Glomerular visceral epithelial cell (primary cell): ENCODE results near the gene GPR26.

Source experiments
- DNase-seq: peaks from one replicate; pipeline ENCODE4 v3.0.0-alpha.2; 2016; ENCODE audit errors: extremely low spot score

Gene GPR26

DNA sequence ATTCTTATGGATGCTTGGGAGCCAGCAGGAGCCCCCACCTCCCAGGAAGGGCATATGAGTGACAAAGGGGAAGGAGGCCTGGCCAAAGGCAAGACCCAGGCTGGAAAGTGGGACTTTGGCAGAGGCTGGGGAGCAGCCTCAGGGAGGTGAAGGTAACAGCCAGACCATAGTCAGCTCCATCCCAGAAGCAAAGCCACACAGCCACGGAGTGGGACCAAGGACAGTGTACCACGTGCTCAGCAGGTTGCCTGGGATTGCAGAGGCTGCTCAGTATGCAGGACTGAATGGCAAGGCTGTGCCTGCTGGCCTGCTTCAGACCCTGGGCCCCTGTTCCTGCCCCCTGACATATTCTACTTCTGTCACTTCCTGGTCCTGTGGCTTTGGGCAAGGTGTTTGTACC is 17.6 kb upstream of the GPR26 start:
- DNase-seq, result no peak

DNA sequence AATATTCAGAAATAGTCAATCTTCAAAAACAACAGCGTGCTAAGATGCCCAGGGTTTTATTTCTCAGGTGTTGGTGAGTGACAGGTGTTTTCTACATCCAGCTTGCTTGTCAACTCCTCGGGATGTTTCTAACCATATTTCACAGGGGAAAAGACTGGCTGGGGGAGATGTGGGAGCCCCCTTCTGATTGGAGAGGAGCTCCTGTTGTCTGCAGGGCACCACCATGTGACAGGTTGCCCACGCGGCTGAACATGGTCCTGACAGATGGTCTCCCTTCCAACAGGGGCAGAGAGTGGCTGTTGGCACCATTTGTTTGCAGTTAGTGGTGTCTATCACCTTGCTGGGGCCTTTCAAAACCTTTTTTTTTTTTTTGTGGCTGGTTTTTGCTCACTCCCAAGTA is 16.5 kb upstream of the GPR26 start:
- no peak for DNase-seq

DNA sequence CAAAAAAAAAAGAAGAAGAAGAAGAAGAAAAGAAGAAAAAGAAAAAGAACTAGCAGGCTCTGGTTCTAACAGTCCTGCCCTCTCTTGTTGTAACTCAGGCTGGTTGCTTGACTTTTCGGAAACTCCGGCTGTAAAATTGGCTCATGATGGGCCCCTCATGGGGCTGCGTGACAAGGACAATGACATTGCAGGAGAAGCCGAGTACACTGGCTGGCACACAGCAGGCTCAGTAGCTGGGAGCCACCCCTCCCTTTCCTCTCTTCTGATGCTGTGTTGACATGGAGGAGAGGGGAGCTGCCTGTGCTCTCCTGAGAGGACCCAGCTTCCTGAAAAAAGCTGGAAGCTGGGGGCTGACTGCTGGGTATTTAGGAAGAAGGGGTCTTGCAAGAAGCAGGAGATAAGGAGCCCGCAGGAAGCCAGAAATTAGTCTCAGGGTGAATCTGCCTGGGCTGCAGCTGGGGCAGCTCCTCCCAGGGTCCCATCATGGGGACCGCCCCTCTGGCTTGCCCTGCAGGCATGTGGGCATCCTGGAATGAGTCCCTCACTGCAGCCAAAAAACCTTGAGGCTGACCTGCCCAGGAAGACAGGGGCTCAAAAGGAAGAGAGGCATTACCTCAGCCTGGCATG is 14.6 kb upstream of the GPR26 start:
- no peak for DNase-seq

DNA sequence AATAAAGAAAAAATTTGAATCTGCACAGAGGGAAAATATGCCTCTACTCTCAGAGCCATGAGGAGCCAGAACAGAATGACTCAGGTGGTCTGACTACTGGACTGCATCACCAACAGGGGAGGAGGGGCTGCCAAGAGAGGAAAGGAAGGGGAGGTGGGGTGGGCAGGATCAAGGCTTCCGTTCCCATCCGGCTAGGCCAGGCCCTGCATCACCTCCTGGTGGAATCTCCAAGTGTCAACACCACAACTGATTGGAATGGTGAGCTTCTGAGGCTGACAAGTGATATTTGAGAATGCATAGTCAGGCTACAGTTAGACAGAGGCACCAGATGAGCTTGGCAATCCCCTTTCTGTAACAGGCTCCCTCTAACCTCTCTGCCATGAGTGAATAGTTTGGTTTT is 10.4 kb upstream of the GPR26 start:
- no peak for DNase-seq

DNA sequence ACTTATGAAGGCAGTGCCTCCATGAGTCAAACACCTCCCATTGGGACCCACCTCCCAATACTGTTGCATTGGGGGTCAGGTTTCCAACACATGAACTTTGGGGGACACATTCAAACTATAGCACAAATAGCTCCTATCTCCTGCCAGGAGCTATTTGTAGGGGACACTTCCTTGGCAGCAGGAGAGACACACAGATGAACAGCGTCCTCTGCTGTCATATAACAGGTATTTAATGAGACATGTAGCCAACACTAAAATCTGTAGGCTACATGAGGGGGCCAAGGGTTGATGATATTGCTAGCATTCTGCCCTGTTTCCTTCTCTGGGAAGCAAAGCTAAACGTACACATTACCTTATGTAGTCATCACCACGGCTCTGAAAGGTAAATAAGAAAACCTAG is 2.6 kb upstream of the GPR26 start:
- no peak for DNase-seq

DNA sequence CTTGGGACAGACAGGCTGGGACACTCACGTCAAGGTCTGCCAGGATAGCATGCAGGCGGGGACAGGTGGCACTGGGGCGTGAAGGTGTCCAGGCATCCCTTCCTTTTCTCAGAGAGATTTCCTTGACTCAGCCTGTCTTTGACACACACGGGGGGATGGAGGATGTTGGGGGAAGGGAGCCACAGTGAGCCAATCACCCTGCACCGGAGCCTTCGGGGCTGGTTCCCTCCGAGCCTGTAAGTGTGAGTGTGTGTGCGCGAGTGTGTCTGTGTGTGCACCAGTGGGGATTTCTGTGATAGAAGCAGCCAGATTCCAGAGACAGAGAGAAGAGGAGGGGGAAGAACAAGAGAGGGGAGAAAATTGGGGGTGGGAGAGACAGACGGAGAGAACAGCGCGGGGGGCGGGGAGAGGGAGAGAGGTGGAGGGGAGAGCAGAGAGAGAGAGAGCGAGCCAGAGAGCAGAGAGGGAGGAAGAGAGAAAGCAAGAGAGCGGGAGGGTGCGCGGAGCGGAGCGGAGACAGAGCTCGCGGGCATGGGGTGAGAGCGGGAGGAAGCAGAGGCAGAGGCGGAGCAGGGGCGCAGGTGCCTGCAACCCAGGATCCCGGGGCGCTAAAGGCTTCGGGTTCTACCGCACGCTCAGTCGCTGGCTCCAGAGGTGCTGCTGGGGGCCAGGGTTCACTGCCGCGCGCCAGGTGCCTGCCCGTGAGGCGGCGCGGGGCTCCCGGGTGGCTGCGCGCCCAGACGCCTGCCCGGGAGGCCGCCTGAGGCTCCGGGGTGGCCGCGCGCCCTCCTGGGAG is 466 bp upstream of the GPR26 start:
- DNase-seq, result no peak

DNA sequence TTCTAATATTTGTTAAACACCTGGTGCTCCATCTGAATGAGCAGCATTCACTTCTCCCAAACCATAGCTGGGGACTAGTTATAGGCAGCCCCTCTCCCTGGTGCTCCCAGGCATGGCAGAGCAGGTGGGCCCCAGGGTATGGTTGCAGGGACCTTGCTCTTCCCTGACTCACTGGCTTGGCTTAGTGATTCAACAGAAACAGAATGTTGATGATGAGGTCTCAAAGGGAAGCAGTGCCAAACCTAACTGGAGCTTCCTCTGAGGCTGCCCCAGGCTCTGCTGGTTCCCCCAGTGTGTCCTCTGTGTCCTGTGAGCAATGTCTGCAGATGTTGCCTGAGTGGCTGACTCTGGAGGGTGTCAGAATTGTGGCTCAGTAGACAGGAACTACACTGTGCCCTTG is 3.7 kb downstream of the GPR26 start:
- DNase-seq, result no peak

DNA sequence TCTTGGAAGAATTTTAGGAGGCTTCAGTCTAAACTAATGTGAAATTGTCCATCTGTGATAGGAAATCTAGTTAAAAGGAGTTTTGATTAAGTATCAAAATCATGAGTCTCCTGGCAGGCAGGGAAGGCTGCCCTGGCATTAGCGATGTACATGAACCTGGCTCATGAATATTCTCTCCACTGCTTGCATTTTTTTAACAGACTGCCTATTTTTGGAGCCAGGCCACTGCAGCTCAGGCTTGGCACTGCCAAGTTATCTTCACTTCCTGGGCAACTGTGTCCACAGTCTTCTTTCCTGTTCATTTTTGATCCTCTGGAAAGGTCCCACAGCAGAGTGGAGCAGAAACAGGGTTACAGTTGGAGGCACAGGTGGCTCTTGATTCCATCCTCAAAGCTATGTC is 7.0 kb downstream of the GPR26 start:
- no peak for DNase-seq

DNA sequence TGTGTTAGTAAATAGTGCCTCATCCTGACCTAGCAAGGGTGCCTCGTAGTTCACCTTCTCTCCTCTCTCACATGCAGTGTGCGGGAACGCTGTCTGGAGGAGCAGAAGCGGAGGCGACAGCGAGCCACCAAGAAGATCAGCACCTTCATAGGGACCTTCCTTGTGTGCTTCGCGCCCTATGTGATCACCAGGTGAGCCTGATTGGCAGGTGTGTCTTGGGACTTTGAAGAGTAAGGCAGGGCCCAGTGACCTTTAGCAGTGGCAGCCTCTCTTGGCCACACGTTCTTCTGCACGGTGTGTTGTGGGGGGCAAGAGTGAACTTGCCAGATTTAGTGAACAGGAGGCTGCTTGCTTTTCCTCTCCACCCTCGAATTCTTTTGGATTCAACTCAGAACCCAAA is 8.6 kb downstream of the GPR26 start:
- no peak for DNase-seq

DNA sequence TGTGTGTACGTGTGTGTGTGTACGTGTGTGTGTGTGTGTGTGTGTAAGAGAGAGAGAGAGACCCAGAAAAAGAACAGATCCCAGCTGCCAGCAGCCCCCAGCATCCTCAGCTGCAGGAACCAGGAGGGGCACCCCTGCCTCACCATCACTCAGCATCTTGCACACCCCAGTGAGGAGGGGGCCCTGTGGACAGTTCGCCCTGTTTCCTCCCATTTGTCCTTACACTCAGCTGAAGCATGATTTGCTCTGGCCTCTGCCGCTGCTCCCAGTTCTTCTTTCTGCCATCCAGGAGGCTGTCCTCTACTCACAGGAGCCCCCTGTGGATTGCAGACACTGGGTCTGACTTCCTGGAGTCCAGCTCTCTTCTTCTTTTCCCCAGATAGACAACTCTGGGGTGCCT is 9.7 kb downstream of the GPR26 start:
- DNase-seq, result no peak

DNA sequence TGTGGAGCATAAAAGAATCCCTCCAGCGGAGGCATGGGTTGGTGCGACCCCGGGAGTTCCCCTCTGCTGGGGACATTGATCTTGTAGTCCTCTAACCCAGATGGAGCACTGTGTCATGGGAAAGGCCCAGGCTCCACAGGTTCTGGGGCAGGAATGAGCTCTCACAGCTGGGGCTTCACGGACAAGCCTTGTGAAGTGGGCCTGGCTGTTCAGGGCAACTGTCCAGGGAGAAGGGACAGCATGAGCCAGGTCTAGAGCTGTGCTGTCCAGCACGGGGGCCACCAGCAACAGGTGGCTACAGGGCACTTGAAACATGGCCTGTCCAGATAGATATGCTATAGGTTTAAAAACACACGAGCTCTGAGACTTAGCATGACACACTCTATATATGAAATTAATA is 11.4 kb downstream of the GPR26 start:
- DNase-seq, result no peak

DNA sequence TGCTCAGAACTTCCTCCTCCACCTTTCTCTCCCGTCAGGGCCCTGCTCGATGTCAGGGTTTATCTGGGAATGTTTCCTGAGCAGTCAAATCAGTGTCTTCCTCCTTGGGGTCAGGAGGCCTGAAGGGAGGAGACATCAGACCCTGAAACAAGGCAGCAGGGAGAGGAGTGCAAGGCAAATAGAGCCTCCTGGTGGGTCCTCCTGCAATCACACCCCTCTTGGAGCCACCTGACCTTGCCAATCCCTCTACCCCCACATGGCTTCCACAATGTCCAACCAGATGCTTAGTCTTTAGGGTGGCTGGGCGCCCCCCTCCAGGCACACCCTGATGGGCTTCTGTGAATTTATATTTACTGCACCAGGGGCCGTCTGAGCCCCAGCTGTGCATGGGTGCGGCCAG is 12.2 kb downstream of the GPR26 start:
- DNase-seq, result no peak

DNA sequence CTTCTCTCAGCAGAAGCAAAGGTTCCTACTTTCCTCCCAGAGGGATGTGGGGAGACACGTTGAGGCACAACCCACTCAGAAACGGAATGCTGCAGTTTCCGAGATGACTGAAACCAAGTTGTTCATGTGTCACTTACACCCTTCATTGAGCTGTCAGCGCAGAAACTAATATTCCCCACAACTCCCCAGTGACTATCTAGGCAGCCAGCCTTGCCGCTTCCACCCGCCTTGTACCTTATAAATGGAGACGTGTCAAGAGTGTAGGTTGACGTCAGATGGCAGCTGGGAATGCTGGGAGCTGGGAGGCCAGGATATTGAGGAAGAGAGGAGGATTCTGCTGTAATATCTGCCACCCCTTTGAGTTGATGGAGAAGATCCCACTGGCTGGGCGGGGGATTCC is 15.1 kb downstream of the GPR26 start:
- no peak for DNase-seq

DNA sequence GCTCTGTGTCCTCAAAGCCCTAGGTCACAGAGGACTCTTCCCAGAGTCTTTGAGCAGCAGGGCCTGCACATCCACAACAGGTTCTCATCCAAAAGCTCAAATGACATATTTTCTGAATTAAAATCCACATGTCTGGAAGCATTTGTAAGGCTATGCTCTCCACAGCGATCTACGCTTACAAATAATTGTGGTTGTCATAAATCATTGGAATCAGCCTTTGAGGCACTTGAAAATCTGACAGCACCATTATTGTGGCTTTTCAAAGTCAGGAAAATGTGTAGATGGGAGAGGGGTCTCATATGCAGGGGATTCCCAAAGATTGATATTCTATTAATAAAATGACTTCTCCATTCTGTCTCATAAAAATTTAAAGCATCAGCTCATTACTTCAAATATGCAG is 16.3 kb downstream of the GPR26 start:
- no peak for DNase-seq

DNA sequence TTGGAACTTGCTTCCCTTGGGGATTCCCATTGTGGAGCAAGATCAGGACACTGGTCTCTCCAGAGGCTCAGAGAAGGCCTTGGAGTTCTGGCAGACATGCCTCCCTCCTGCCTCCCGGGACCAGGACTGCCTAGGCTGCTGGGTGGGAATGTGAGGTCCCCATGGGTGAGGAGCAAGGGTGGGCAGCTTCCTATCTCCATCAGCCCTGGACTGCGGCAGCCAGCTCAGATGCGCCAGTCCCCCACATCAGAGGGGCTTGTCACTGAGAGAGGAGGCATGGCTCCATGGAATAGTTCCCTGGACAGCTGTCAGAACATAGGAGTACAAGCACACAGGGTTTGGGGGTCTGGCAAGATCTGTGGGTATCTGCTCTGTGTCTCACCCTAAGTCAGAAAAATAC is 17.3 kb downstream of the GPR26 start:
- no peak for DNase-seq

DNA sequence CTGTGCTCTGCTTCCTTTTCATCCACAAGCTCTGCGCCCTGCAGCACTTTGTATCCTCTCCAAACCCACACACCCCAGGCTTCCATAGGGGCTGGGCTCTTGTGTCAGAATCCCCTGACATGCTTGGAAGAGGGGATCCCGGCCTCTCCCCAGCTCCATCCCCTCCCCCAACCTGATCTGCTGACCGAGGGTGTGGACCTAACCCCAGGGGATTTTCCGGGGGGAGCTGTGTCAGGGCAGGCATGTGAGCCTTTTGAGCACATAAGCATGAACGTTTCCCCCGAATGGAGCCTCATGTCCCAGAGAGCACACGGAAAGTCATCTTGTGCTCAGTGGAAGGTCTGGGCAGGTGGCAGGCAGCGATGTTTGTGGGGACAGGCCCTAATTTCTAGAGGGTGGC is 17.7 kb downstream of the GPR26 start:
- DNase-seq, result no peak

DNA sequence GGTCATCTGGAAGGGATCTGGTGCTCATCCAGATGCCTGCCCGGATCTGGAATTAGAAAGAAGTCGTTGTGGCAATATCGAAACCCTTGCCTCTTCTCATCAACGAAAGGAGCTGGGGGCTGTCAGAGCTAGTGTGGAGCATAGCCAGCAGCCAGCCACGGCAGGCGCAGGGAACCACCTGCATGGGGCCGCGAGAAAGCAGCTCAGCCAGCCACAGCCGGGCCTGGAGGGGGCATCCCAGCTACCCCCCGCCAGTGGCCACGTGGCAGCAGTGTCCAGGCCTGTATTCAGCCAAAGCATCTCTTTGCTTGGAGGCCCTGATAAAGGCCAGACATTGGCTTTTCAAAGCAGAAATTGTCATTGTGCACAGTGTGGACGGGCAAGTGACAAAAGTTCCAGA is 19.1 kb downstream of the GPR26 start:
- DNase-seq, result no peak

DNA sequence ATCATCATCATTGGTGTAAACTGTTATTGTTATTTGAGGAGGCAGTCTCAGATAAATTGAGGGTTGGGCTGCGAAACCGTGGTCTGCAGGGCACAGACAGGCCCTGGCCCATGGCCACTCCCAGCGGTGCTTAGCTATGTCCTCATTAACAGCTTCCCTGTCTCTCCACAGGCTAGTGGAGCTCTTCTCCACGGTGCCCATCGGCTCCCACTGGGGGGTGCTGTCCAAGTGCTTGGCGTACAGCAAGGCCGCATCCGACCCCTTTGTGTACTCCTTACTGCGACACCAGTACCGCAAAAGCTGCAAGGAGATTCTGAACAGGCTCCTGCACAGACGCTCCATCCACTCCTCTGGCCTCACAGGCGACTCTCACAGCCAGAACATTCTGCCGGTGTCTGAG is 21.6 kb downstream of the GPR26 start:
- DNase-seq, result no peak

DNA sequence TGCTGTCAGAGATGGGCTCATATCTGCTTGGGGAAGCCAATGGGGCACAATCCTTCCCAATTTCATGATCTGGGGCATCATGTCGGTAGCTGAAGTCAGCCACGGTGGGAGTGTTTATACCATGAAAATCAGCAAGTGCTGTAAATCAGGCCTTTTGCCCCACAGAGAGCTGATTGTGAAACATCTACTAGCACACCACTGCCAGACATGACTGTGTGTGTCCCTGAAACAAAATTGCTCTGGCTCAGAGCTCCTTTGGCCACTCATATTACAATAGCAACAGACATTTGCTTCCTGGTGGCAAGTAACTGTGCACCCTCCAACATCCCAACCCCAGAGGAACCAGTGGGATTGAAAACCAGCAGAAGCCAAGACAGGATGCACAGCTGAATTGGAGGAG is 23.7 kb downstream of the GPR26 start:
- DNase-seq, result no peak

DNA sequence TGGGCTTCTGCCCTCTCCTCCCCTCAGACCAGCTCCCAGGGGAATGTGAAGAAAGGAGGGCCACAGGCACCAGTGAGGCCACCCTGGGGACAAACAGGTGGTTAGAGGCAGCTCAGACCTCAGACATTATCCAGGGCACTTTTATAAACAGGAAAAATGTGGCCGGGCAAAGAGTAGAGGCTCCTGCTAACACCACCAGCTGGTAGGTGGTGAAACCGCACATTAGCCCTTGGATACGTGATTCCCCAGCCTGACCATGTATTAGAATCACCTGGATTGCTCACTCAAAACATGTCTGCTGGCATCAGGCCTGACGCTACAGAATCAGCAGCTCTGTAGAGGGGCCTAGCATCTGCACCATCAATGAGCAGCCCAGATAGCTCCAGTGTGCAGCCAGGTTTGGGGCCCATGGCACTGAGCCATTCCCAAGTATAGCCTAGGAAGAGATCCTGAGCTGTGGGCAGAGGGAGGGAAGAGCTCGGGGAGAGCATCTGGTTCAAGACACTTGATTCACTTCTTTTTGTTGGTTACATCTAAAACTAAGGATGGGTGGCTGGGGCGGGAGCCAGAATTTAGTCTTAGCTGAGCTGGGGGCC is 37.1 kb downstream of the GPR26 start:
- no peak for DNase-seq

DNA sequence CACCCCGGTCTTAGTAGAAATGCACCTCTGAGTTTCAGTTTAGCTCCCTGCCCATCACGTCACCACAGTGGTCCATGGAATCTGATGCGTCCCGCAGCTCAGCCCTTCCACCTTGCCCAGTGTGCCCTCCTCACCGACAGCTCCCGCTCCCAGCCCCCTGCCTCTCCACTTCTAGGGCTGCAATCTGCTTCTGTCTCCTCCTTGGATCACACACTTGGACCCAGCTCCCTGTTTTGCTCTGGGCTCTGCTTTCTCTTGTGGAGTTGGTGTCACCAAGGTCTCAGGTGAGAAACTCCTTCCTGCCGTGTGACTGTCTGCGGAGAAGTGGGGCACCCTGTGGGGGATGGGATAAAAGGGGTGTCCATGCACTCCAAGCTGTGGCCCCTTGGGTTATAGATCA is 37.9 kb downstream of the GPR26 start:
- DNase-seq, result no peak

DNA sequence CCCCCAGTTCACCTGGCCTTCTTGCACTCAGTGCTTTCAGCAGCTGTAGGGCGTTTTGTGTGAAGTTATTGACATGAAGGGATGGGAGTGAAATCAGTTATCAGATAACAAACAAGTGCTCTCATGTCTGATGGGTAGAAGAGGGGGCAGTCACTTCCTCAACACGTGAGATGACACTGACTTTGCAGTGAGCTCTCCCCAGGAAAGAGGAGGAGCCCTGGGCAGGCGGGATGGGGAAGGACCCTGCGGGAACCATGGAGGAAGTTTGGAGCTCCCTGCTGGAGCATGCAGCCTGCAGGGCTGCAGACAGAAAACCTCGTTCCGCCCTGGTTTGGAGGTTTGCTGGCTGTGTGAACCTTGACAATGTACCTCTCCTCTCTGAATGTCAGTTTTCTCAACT is 38.7 kb downstream of the GPR26 start:
- DNase-seq, result no peak

DNA sequence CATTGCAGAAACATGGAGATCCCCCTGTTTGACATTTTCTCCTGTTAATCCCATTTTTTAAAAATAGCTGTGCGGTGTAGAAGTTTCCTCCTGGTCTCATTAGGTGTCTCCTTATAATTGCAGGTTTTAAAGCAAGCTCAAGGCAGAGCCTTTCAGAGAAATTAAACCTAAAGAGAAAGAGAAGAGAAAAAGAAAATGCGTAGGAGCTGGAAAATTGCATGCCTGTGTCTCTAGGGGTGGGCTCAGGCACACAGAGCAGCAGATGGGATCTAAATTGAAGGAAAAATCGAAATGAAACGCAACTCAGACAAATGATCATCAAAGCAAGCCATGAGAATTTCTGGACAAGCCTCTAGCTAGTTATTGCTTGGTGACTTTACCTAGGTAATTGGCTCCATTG is 40.1 kb downstream of the GPR26 start:
- no peak for DNase-seq

DNA sequence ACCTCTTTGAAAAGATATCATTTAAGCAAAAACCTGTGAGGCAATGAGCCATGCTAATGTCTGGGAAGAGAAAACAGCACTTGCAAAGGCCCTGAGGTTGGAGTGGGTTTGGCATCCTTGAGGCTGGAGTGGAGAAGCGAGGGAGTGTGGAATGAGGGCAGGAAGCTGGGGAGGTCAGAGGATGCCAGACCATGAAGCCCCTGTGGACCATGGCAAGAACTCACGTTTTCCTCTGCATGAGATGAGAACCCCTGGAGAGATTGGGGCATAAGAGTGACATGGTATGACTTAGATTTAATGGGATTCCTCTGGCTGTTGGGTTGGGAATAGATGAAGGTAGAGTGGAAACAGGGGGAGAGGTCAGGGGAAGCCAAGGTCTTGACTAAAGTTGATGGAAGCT is 49.4 kb downstream of the GPR26 start:
- no peak for DNase-seq
